Endothelial cell of umbilical vein (primary cell): ENCODE data around the gene F5. TPM values are rescaled to one million over a fixed set of nuclear protein-coding genes. Genes with fewer than 3 reads are reported as not detected.

Experiments
- BruUV-seq: library from RNA; stranded (reverse); fragments of 400-500 nt; replicated peaks from 2 replicates; lab custom pipeline; 2021; lab: Mats Ljungman, UMichigan
- CTCF ChIA-PET: fragments of 300-600, 350-600 bp; sonication (Branson Sonifier 250); formaldehyde crosslinking; loops from one replicate; lab custom pipeline; 2021; ENCODE audit warnings: antibody characterized with exemption, inconsistent platforms; lab: Charles Lee
- POLR2A ChIA-PET: fragments of 300-600, 350-600 bp; sonication (Branson Sonifier 250); formaldehyde crosslinking; loops from one replicate; lab custom pipeline; 2021; ENCODE audit warnings: antibody characterized with exemption, inconsistent platforms; lab: Charles Lee
- DNase-seq: peaks from one replicate; pipeline ENCODE4 v3.0.0-alpha.2; 2011; ENCODE audit warnings: low read depth, low spot score
- FAIRE-seq: peaks from 2 replicates; lab custom pipeline; 2011; peaks lifted over from hg19 to GRCh38; lab: Jason Lieb, UNC
- H2AFZ ChIP-seq: 2 replicates; pipeline ENCODE4 v1.6.0; 2012; ENCODE audit warnings: low read depth, low read length, control low read depth, inconsistent platforms
- H3K27ac ChIP-seq: 2 replicates; pipeline ENCODE4 v1.5.1; 2011; ENCODE audit warnings: low read depth, mild to moderate bottlenecking, control low read depth, low read length, moderate library complexity; ENCODE audit not compliant: insufficient read depth
- H3K27me3 ChIP-seq, 2 experiments: 2 replicates each; pipeline versions ENCODE4 v1.6.0 to v1.6.1; 2011; ENCODE audit warnings: low read length in 2 of 2, mixed read lengths in 1 of 2; ENCODE audit not compliant: control insufficient read depth in 2 of 2, insufficient read depth in 2 of 2
- H3K36me3 ChIP-seq, 2 experiments: 2 replicates in 1 of 2; 3 replicates in 1 of 2; pipeline ENCODE4 v1.5.1; 2011; ENCODE audit warnings: low read length in 2 of 2, mild to moderate bottlenecking in 1 of 2, moderate library complexity in 1 of 2; ENCODE audit not compliant: control insufficient read depth in 2 of 2, insufficient read depth in 2 of 2; ENCODE audit errors: extremely low read depth in 1 of 2
- H3K4me1 ChIP-seq: 3 replicates; pipeline ENCODE4 v1.5.1; 2011; ENCODE audit warnings: mild to moderate bottlenecking, low read length; ENCODE audit not compliant: control insufficient read depth, insufficient read depth; ENCODE audit errors: extremely low read depth
- H3K4me2 ChIP-seq: 2 replicates; pipeline ENCODE4 v1.6.1; 2011; ENCODE audit warnings: low read length, control low read depth, mixed read lengths; ENCODE audit not compliant: insufficient read depth
- H3K4me3 ChIP-seq, 3 experiments: fragments of 200-600 bp in 1 of 3; sonication (generic), shearing (Covaris generic) in 1 of 3; replicated peaks in 1 of 3; 2 replicates each; pipeline ENCODE4 v1.5.1; 2011 to 2016; ENCODE audit warnings: control low read depth in 3 of 3, low read length in 3 of 3, mild to moderate bottlenecking in 2 of 3, inconsistent platforms in 1 of 3, low read depth in 1 of 3, moderate library complexity in 1 of 3; ENCODE audit not compliant: insufficient read depth in 1 of 3
- H3K79me2 ChIP-seq: 2 replicates; pipeline ENCODE4 v1.6.0; 2012; ENCODE audit warnings: low read length, inconsistent platforms; ENCODE audit not compliant: control insufficient read depth, insufficient read depth
- H3K9ac ChIP-seq: replicated peaks from 2 replicates; pipeline ENCODE3; 2011; ENCODE audit warnings: low read length, control low read depth; ENCODE audit not compliant: insufficient read depth; ENCODE audit errors: extremely low read depth
- H3K9me1 ChIP-seq: replicated peaks from 3 replicates; pipeline ENCODE4 v1.6.0; 2011; ENCODE audit warnings: mild to moderate bottlenecking, low read length; ENCODE audit not compliant: control insufficient read depth, insufficient read depth; ENCODE audit errors: extremely low read depth
- H3K9me3 ChIP-seq: replicated peaks from 2 replicates; pipeline ENCODE4 v1.5.1; 2012; ENCODE audit warnings: low read length, inconsistent platforms; ENCODE audit not compliant: control insufficient read depth, insufficient read depth
- H4K20me1 ChIP-seq: replicated peaks from 2 replicates; pipeline ENCODE3; 2011; ENCODE audit warnings: mild to moderate bottlenecking, low read length; ENCODE audit not compliant: control insufficient read depth, insufficient read depth; ENCODE audit errors: extremely low read depth
- CTCF ChIP-seq, 2 donors: IDR thresholded peaks; 1 replicate in 1 of 2; 2 replicates in 1 of 2; pipeline ENCODE4 v1.5.1; 2011; ENCODE audit warnings: low read length in 2 of 2, mild to moderate bottlenecking in 2 of 2, moderate library complexity in 2 of 2, control low read depth in 1 of 2, inconsistent platforms in 1 of 2, low read depth in 1 of 2; ENCODE audit not compliant: insufficient read depth in 1 of 2; ENCODE audit errors: extremely low read depth in 1 of 2
- EZH2 ChIP-seq: IDR thresholded peaks from 2 replicates; pipeline ENCODE4 v1.6.1; 2012; ENCODE audit warnings: borderline replicate concordance, low read depth, mild to moderate bottlenecking, moderate library complexity, low read length, inconsistent platforms; ENCODE audit not compliant: severe bottlenecking
- GATA2 ChIP-seq: IDR thresholded peaks from 2 replicates; pipeline ENCODE4 v1.7.0; 2011; ENCODE audit warnings: low read depth, mild to moderate bottlenecking, moderate library complexity, mixed read lengths, low read length; ENCODE audit not compliant: insufficient read length, insufficient read depth
- JUN ChIP-seq: IDR thresholded peaks from 2 replicates; pipeline ENCODE4 v1.6.1; 2011; ENCODE audit warnings: borderline replicate concordance, low read depth; ENCODE audit not compliant: insufficient read length, insufficient read depth
- POLR2A ChIP-seq: IDR thresholded peaks from 2 replicates; pipeline ENCODE4 v1.6.1; 2012; ENCODE audit warnings: low read depth, mild to moderate bottlenecking, control low read depth, low read length
- POLR2AphosphoS5 ChIP-seq: IDR thresholded peaks from 2 replicates; pipeline ENCODE4 v1.6.1; 2012; ENCODE audit warnings: low read depth, mild to moderate bottlenecking, control low read depth, low read length, moderate library complexity; ENCODE audit not compliant: insufficient read depth
- dilution Hi-C: fragments of 300-500 bp; cut with MboI; formaldehyde crosslinking; loops from one replicate; pipeline ENCODE4 v1.15.0; 2019; ENCODE audit warnings: low sequenced_read_pairs; ENCODE audit not compliant: extremely low pct_ligation_motif_present
- intact Hi-C: fragments of 100-400 bp; cut with micrococcal nuclease; formaldehyde crosslinking; loops from one replicate; pipeline ENCODE4 v1.10.0; 2022
- polyA plus RNA-seq, 4 experiments: library from polyadenylated mRNA; depleted of rRNA in 3 of 4; stranded (reverse) in 3 of 4; unstranded in 1 of 4; fragments of >200 nt; gene quantifications; 2 replicates each; pipeline versions ENCODE4 v1.2.1 to v1.2.3, GENCODE V29; 2011 to 2012; ENCODE audit warnings: missing spikeins in 1 of 4
- total RNA-seq: library from RNA; stranded (reverse); gene quantifications from 2 replicates; pipeline ENCODE4 v1.2.3, GENCODE V29; 2021

Gene F5
- total and polyA plus RNA-seq, 2 donors (not counting 3 experiments of a cell fraction or from before 2014, with no cell fraction given), result not detected

GRCh38 chr1:169526120-169526832 lies 60.0 kb downstream of the F5 start:
- POLR2A ChIA-PET, result no interaction called here
- CTCF ChIA-PET, result no interaction called here
- H3K4me2 ChIP-seq, result no peak overlapping the region
- H3K36me3 ChIP-seq, result no peaks in the 10 kb centered on the region
- FAIRE-seq (no peak), DNase-seq (no peak)
- no peak overlapping the region for H3K4me3 ChIP-seq
- H3K9ac ChIP-seq, result no peak overlapping the region
- no peak for TF ChIP-seq POLR2AphosphoS5
- no peak for TF ChIP-seq GATA2
- no peak for TF ChIP-seq POLR2A
- no peak for TF ChIP-seq JUN
- TF ChIP-seq EZH2, result no peak
- TF ChIP-seq CTCF (IDR thresholded peaks at IDR 0.05; ENCODE audit: extremely low read depth in 1 of 2, insufficient read depth in 1 of 2, low read depth in 1 of 2, low read length in 2 of 2), result no peak
- dilution Hi-C loops, result no loop called here
- no peaks in the 10 kb centered on the region for H3K9me3 ChIP-seq
- no peak overlapping the region for H3K27ac ChIP-seq
- intact Hi-C loops, result no loop called here
- H4K20me1 ChIP-seq, result no peaks in the 10 kb centered on the region
- H3K4me1 ChIP-seq, result no peaks in the 10 kb centered on the region
- no peaks in the 10 kb centered on the region for H3K9me1 ChIP-seq
- no peaks in the 10 kb centered on the region for H3K27me3 ChIP-seq
- H3K79me2 ChIP-seq, result no peaks in the 10 kb centered on the region
- BruUV-seq, result no TSS peak
- no peak overlapping the region for H2AFZ ChIP-seq
